Measurements from ENCODE around the gene P2RY12. TPM values are rescaled to one million over a fixed set of nuclear protein-coding genes. Genes with fewer than 3 reads are reported as not detected.

Gene P2RY12
- total and polyA plus RNA-seq, 2 of the 4 experiments (the other 2 are of a cell fraction), result not detected

GRCh38 chr3:151305060-151305774 is 79.3 kb downstream of the P2RY12 start:
- H2AK5ac ChIP-seq (ENCODE audit: low read depth, low read length), result peak overlapping the region; percentile 37; the same call in 1 of the 2 replicates
- 0 out of 2 replicates have a peak overlapping the region, but pooled peaks have one; percentile 5 for H3K14ac ChIP-seq (replicated peaks; ENCODE audit: low read depth, low read length)
- no peaks in the 10 kb centered on the region for H3K27me3 ChIP-seq (ENCODE audit: control insufficient read depth, insufficient read depth, low read length)
- no TSS peak for BruUV-seq (replicated peaks)
- H2BK20ac ChIP-seq (ENCODE audit: low read depth, low read length), result peak overlapping the region; percentile 79
- intact Hi-C loops (cut with micrococcal nuclease), result no loop called here
- no peaks in the 10 kb centered on the region for H3K36me3 ChIP-seq (ENCODE audit: control insufficient read depth, insufficient read depth, low read length)
- 29% methylated on average over 1 of the region's 7 CpGs; no CpG with 5 or more reads in 1 of the 2 experiments for WGBS, 2 experiments (ENCODE audit: extremely low coverage in 2 of 2, insufficient read length in 1 of 2)
- H3K4me1 ChIP-seq (ENCODE audit: control insufficient read depth, insufficient read depth, low read length), result peaks cover 15% of the 10 kb centered on the region
- peak overlapping the region; percentile 25 for H2AK9ac ChIP-seq (replicated peaks; ENCODE audit: low read depth, low read length, poor library complexity)
- H3K4me2 ChIP-seq (ENCODE audit: low read depth, low read length), result peak overlapping the region; percentile 65
- H3K23ac ChIP-seq (ENCODE audit: low read depth, low read length), result no peak overlapping the region
- H3K79me1 ChIP-seq (ENCODE audit: low read depth in 1 of 2, low read length in 2 of 2), result no peaks in the 10 kb centered on the region
- no peaks in the 10 kb centered on the region for H3K9me3 ChIP-seq (ENCODE audit: control insufficient read depth, insufficient read depth, low read length)
- H3K27ac ChIP-seq (ENCODE audit: insufficient read depth, low read length), result peak overlapping the region; percentile 44; the same call in 1 of the 2 replicates
- peaks cover 3% of the 10 kb centered on the region for H3K9me1 ChIP-seq (ENCODE audit: insufficient read depth, low read length)
- peak overlapping the region; percentile 1; the same call in 1 of the 2 replicates for H3K56ac ChIP-seq (ENCODE audit: extremely low read depth, insufficient read depth, low read length)
- CTCF ChIA-PET, result interaction anchor here (0.6 to 1.2 kb wide), 5 partner anchors 11 to 390 kb away, joined by 3 read pairs; partner anchors contain the start of gene GPR87
- peak overlapping the region; percentile 62 for H3K4ac ChIP-seq (ENCODE audit: low read depth, low read length)
- H3K4me3 ChIP-seq (ENCODE audit: insufficient read depth, low read depth, low read length), result no peak overlapping the region
- ATAC-seq (ENCODE audit: low read depth) (peak; percentile 90), DNase-seq (peak; percentile 95)
- peak overlapping the region; percentile 26 to 72; a peak in 2 of 4 replicates for H4K8ac ChIP-seq (ENCODE audit: low read depth in 2 of 2, low read length in 2 of 2)
- H2BK15ac ChIP-seq (ENCODE audit: low read depth, low read length), result peak overlapping the region; percentile 32; the same call in 1 of the 3 replicates
- H2BK120ac ChIP-seq (ENCODE audit: low read depth, low read length), result peak overlapping the region; percentile 83
- in situ Hi-C loops (cut with MboI; ENCODE audit: low sequenced_read_pairs), result no loop called here
- peak overlapping the region; percentile 72 for H2AFZ ChIP-seq (replicated peaks; ENCODE audit: low read length, poor library complexity)
- peak overlapping the region; percentile 57 for H2BK5ac ChIP-seq (ENCODE audit: low read depth, low read length, poor library complexity, severe bottlenecking)
- dilution Hi-C loops (cut with HindIII; ENCODE audit: low sequenced_read_pairs, unreplicated experiment), result no loop called here
- peak overlapping the region; percentile 71 for H3K18ac ChIP-seq (ENCODE audit: low read depth, low read length)
- H4K5ac ChIP-seq (ENCODE audit: low read depth, low read length), result 0 out of 2 replicates have a peak overlapping the region, but pooled peaks have one; percentile 42
- H3K9ac ChIP-seq (ENCODE audit: low read depth, low read length), result 0 out of 2 replicates have a peak overlapping the region, but pooled peaks have one; percentile 7
- POLR2A ChIA-PET (ENCODE audit: unreplicated experiment), result no interaction called here
- H4K20me1 ChIP-seq (ENCODE audit: insufficient read depth, low read length), result no peaks in the 10 kb centered on the region
- peak overlapping the region; percentile 41; the same call in 1 of the 2 replicates for H4K91ac ChIP-seq (ENCODE audit: insufficient read depth, low read depth, low read length)
- TF ChIP-seq CHD1 (IDR thresholded peaks at IDR 0.05; ENCODE audit: low read depth, low read length), result no peak
- TF ChIP-seq RAD21 (IDR thresholded peaks at IDR 0.05; ENCODE audit: low read length), result peak; percentile 19; the same call in 1 of the 2 replicates
- TF ChIP-seq CEBPB (IDR thresholded peaks at IDR 0.05; ENCODE audit: low read depth, low read length), result peak; percentile 97
- TF ChIP-seq MAFK (IDR thresholded peaks at IDR 0.05; ENCODE audit: low read depth, low read length), result no peak
- 0 out of 2 replicates have a peak, but pooled peaks have one; percentile 16 for TF ChIP-seq FOS (IDR thresholded peaks at IDR 0.05; ENCODE audit: low read depth, low read length)
- no peak for TF ChIP-seq NFE2L2 (IDR thresholded peaks at IDR 0.05; ENCODE audit: low read depth, low read length)
- no peak for TF ChIP-seq SMC3 (IDR thresholded peaks at IDR 0.05; ENCODE audit: low read depth, low read length)
- peak; percentile 29 for TF ChIP-seq CTCF (conservative IDR thresholded peaks at IDR 0.05; ENCODE audit: low read depth, low read length)
- TF ChIP-seq MXI1 (IDR thresholded peaks at IDR 0.05; ENCODE audit: borderline replicate concordance, low read depth, low read length), result no peak
- no peak for TF ChIP-seq ELK1 (IDR thresholded peaks at IDR 0.05; ENCODE audit: borderline replicate concordance, low read depth, low read length)
- peak; percentile 41 for TF ChIP-seq RCOR1 (IDR thresholded peaks at IDR 0.05; ENCODE audit: insufficient replicate concordance, low read length)
- peak; percentile 37; the same call in 1 of the 2 replicates for TF ChIP-seq BHLHE40 (IDR thresholded peaks at IDR 0.05; ENCODE audit: low read depth, low read length)
- TF ChIP-seq USF2 (IDR thresholded peaks at IDR 0.05; ENCODE audit: low read depth, low read length), result no peak
